Central memory CD8-positive, alpha-beta T cell (primary cell): Measurements from ENCODE around the gene LRP2.
"Not testable (repeated sequence)": the region's sequence is repeated elsewhere in the genome, so short reads cannot be mapped to it uniquely, and the experiment has no call there.

Experiments
- ATAC-seq: fragments of 150-1000 bp; cut with Tn5 transposase; replicated peaks from 2 replicates; pipeline ENCODE4 v1.10.0; 2022; ENCODE audit warnings: mild to moderate bottlenecking, moderate FRiP score, moderate number of reproducible peaks; ENCODE audit not compliant: poor library complexity, severe bottlenecking; ENCODE audit errors: extremely low read depth
- DNase-seq, 2 donors: peaks; one replicate each; pipeline ENCODE4 v3.0.0; 2021; ENCODE audit warnings: low spot score in 2 of 2
- H3K27ac Mint-ChIP-seq: one replicate; pipeline ENCODE4 v1.8.0; 2022; ENCODE audit warnings: low read depth, mild to moderate bottlenecking, moderate library complexity, mixed read lengths
- H3K27me3 Mint-ChIP-seq: one replicate; pipeline ENCODE4 v1.8.0; 2022; ENCODE audit warnings: mixed read lengths
- H3K36me3 Mint-ChIP-seq: one replicate; pipeline ENCODE4 v1.8.0; 2022; ENCODE audit warnings: mild to moderate bottlenecking, moderate library complexity, mixed read lengths; ENCODE audit not compliant: insufficient read depth
- H3K4me1 Mint-ChIP-seq: one replicate; pipeline ENCODE4 v1.8.0; 2022; ENCODE audit warnings: mixed read lengths
- H3K4me3 Mint-ChIP-seq: one replicate; pipeline ENCODE4 v1.8.0; 2022; ENCODE audit warnings: mild to moderate bottlenecking, moderate library complexity, mixed read lengths
- H3K9me3 Mint-ChIP-seq: one replicate; pipeline ENCODE4 v1.8.0; 2022; ENCODE audit warnings: mixed read lengths

Gene LRP2

DNA sequence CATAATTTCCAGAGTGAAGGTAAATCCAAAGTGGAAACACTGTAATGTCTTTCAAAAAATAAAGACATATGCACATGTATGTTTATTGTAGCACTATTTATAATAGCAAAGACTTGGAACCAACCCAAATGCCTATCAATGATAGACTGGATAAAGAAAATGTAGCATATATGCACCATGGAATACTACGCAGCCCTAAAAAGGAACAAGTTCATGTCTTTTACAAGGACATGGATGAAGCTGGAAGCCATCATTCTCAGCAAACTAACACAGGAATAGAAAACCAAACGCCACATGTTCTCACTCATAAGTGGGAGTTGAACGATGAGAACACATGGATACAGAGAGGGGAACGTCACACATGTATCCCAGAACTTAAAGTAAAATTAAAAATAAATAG lies 57.6 kb downstream of the LRP2 start:
- DNase-seq, H3K4me3 Mint-ChIP-seq, H3K36me3 Mint-ChIP-seq, H3K9me3 Mint-ChIP-seq, H3K27ac Mint-ChIP-seq, ATAC-seq, H3K4me1 Mint-ChIP-seq: not testable (repeated sequence)
- H3K27me3 Mint-ChIP-seq = peaks cover 30% of the 10 kb centered on the region

DNA sequence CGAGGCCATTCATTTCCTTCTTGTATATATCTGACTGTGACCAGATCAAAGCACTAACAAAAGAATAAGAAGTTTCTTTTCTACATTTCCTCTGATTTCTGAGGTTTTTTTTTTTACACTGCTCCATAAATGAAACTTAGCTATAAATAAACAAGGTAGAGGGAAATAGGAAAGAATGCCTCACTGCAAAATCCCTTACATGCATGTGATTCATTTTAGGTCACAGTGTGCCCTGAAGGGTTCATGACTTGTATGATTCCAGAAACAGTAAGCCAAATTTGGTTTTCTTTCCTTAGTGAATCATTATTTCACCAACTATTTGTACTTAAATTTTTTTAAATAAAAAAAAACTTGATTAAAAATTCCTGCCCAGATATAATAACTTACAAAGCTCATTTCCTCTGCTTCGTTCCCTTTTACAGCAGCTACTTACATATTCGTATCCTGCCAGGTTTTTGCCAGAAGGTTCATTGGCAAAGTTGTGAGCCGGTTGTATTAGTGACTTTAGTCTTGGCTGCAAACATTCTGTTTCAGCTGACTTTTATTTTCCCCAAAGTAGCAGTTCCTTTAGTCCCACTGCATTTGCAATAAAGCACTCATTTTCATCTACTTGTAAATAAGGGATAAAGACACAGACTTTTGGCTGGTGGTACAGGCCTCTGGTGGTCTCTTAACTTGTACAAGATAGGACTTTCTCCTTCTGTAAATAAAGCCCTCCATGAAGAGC lies 58.6 kb downstream of the LRP2 start:
- ATAC-seq = no peak
- Mint-ChIP-seq H3K36me3 (no peaks in the 10 kb centered on the region), H3K27ac (no peak overlapping the region)

DNA sequence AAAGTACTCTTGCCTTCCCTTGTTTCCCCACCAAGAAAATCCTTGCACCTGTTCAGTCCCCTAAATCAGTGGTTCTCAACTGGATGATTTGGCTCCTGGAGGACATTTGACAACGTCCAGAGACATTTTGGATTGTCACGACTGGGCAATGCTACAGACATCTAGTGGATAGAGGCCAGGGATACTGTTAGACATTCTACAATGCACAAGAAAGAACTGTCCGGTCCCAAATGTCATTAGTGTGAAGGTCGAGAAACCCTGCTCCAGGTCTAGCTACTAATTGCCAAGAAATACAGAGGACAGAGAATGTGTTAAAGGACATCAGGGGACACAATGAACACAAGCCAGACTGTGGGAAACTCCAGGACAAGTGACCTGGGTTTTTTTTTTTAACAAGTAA lies 60.0 kb downstream of the LRP2 start:
- Mint-ChIP-seq H3K9me3 (no peaks in the 10 kb centered on the region), H3K27ac (no peak overlapping the region), H3K36me3 (no peaks in the 10 kb centered on the region), H3K4me1 (no peaks in the 10 kb centered on the region), H3K4me3 (no peak overlapping the region), H3K27me3 (peaks cover 53% of the 10 kb centered on the region)
- ATAC-seq (no peak), DNase-seq (no peak)

More for the DNA sequence above, 58.6 kb downstream of the LRP2 start:
- Mint-ChIP-seq H3K4me3 (no peak overlapping the region), H3K27me3 (peaks cover 40% of the 10 kb centered on the region), H3K4me1 (no peaks in the 10 kb centered on the region), H3K9me3 (no peaks in the 10 kb centered on the region)
- DNase-seq = no peak

DNA sequence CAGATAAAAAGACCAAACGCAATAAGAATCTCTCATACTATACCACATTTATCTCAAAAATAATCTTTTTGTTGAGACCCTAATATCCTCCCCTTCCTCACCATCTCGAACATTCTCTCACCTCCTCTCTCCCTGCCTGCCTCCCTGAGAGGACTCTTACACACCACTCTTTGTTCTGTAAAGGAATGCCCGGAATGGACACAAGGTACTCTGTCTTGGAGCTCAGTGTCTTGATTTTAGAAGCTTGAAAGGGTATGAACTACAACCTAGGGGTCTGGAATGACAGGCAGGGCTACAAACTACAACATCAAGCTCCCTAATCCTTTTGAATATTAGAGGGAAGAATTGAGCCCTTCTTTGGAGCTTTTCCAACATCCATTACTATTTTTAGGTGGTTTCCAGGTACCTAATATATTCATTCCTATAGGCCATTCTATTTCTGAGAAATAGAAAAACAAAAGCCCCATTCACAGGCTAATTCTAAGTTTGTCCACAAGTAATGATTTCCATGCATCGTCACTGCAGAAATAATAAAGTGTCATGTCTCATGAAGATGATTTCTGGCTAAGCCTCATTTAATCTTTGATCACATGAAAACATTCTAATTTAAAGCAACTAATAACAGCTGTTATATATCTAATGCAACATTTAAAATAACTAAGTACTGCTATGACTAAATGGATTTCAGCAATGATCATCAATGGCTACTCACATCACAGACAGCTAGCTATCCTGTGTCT lies 60.6 kb downstream of the LRP2 start:
- Mint-ChIP-seq H3K4me1 (no peaks in the 10 kb centered on the region), H3K4me3 (no peak overlapping the region), H3K36me3 (no peaks in the 10 kb centered on the region), H3K27me3 (peaks cover 59% of the 10 kb centered on the region), H3K9me3 (no peaks in the 10 kb centered on the region), H3K27ac (no peak overlapping the region)
- ATAC-seq (no peak), DNase-seq (no peak)

GRCh38 chr2:169300636-169301530 lies 61.5 kb downstream of the LRP2 start:
- Mint-ChIP-seq H3K36me3 (no peaks in the 10 kb centered on the region), H3K27me3 (peaks cover 64% of the 10 kb centered on the region), H3K9me3 (no peaks in the 10 kb centered on the region), H3K4me3 (no peak overlapping the region), H3K4me1 (no peaks in the 10 kb centered on the region), H3K27ac (no peak overlapping the region)
- no peak for ATAC-seq
- DNase-seq = no peak

- Mint-ChIP-seq H3K4me1 (no peaks in the 10 kb centered on the region), H3K27ac (no peak overlapping the region), H3K36me3 (no peaks in the 10 kb centered on the region), H3K4me3 (no peak overlapping the region), H3K27me3 (peaks cover 66% of the 10 kb centered on the region), H3K9me3 (no peaks in the 10 kb centered on the region)
- no peak for ATAC-seq
- no peak for DNase-seq
Measured at GRCh38 chr2:169298007-169298406, 64.3 kb downstream of the LRP2 start.

- ATAC-seq (no peak), DNase-seq (no peak)
- no peak overlapping the region for H3K4me3 Mint-ChIP-seq
- H3K9me3 Mint-ChIP-seq = no peaks in the 10 kb centered on the region
- H3K27ac Mint-ChIP-seq = no peak overlapping the region
- H3K27me3 Mint-ChIP-seq = peaks cover 67% of the 10 kb centered on the region
- H3K36me3 Mint-ChIP-seq = no peaks in the 10 kb centered on the region
- no peaks in the 10 kb centered on the region for H3K4me1 Mint-ChIP-seq
Measured at GRCh38 chr2:169294001-169294675, 68.2 kb downstream of the LRP2 start.

DNA sequence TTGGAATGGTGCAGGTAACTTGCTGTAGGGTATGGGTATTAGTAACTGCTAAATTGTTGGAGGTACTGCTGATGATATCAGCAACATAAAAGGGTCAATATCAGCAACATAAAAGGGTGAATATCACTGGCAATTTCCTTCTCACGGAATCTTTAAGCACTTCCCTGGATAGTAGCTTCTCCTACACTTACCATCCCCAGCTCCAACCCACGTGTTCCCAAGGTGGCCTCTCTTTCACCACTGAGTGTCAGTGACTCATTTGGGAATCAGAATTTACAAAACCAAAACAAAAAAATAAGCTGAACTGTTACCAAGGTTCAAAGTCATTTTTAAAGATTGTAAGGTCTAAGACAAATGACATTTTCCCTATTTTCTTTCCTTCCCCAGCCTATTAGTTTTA lies 70.8 kb downstream of the LRP2 start:
- peaks cover 41% of the 10 kb centered on the region for H3K27me3 Mint-ChIP-seq
- no peak for DNase-seq
- no peak overlapping the region for H3K4me3 Mint-ChIP-seq
- H3K9me3 Mint-ChIP-seq = no peaks in the 10 kb centered on the region
- H3K27ac Mint-ChIP-seq = no peak overlapping the region
- H3K36me3 Mint-ChIP-seq = no peaks in the 10 kb centered on the region
- ATAC-seq = no peak
- no peaks in the 10 kb centered on the region for H3K4me1 Mint-ChIP-seq

- Mint-ChIP-seq H3K27me3 (peaks cover 44% of the 10 kb centered on the region), H3K27ac (no peak overlapping the region), H3K4me3 (no peak overlapping the region), H3K36me3 (no peaks in the 10 kb centered on the region), H3K4me1 (no peaks in the 10 kb centered on the region), H3K9me3 (no peaks in the 10 kb centered on the region)
- DNase-seq (no peak), ATAC-seq (no peak)
Measured at GRCh38 chr2:169290433-169290832, 71.9 kb downstream of the LRP2 start.

GRCh38 chr2:169287666-169288065 lies 74.7 kb downstream of the LRP2 start:
- no peak for ATAC-seq
- Mint-ChIP-seq H3K36me3 (no peaks in the 10 kb centered on the region), H3K4me3 (no peak overlapping the region)

GRCh38 chr2:169286624-169287231 lies 75.6 kb downstream of the LRP2 start:
- Mint-ChIP-seq H3K4me1 (no peaks in the 10 kb centered on the region), H3K4me3 (no peak overlapping the region), H3K9me3 (no peaks in the 10 kb centered on the region), H3K27me3 (peaks cover 31% of the 10 kb centered on the region), H3K36me3 (no peaks in the 10 kb centered on the region), H3K27ac (no peak overlapping the region)
- DNase-seq (no peak), ATAC-seq (no peak)

More at GRCh38 chr2:169287666-169288065, 74.7 kb downstream of the LRP2 start:
- no peak for DNase-seq
- peaks cover 40% of the 10 kb centered on the region for H3K27me3 Mint-ChIP-seq
- H3K4me1 Mint-ChIP-seq = no peaks in the 10 kb centered on the region
- H3K9me3 Mint-ChIP-seq = no peaks in the 10 kb centered on the region
- no peak overlapping the region for H3K27ac Mint-ChIP-seq
